Ishikawa (cell line): ENCODE results near the gene PTH2.

Source experiments
- CEBPB ChIP-seq: IDR thresholded peaks from 2 replicates; pipeline ENCODE4 v1.6.1; 2012
- EP300 ChIP-seq: IDR thresholded peaks from 2 replicates; pipeline ENCODE4 v1.6.1; 2012; ENCODE audit warnings: borderline replicate concordance
- FOXM1 ChIP-seq: IDR thresholded peaks from 2 replicates; pipeline ENCODE4 v1.6.1; 2012; ENCODE audit warnings: low read depth, borderline replicate concordance
- RAD21 ChIP-seq: IDR thresholded peaks from 2 replicates; pipeline ENCODE4 v1.6.1; 2012; ENCODE audit warnings: low read depth
- TAF1 ChIP-seq: IDR thresholded peaks from 2 replicates; pipeline ENCODE4 v1.6.1; 2012; ENCODE audit warnings: low read depth, mild to moderate bottlenecking
- TEAD4 ChIP-seq: IDR thresholded peaks from 2 replicates; pipeline ENCODE4 v1.6.1; 2012
- USF1 ChIP-seq: IDR thresholded peaks from 2 replicates; pipeline ENCODE4 v1.6.1; 2012
- YY1 ChIP-seq: IDR thresholded peaks from 2 replicates; pipeline ENCODE4 v1.6.1; 2012; ENCODE audit warnings: low read depth
- ZBTB7A ChIP-seq: IDR thresholded peaks from 2 replicates; pipeline ENCODE4 v1.6.1; 2012; ENCODE audit warnings: low read depth
- TF ChIP-seq, protein P1 (sequence below): IDR thresholded peaks from 2 replicates; pipeline ENCODE4 v1.6.1; 2012; ENCODE audit warnings: low read depth, mild to moderate bottlenecking
- TF ChIP-seq, protein P2 (sequence below): IDR thresholded peaks from 2 replicates; pipeline ENCODE4 v1.6.1; 2012

- TF ChIP-seq, protein P1, sequence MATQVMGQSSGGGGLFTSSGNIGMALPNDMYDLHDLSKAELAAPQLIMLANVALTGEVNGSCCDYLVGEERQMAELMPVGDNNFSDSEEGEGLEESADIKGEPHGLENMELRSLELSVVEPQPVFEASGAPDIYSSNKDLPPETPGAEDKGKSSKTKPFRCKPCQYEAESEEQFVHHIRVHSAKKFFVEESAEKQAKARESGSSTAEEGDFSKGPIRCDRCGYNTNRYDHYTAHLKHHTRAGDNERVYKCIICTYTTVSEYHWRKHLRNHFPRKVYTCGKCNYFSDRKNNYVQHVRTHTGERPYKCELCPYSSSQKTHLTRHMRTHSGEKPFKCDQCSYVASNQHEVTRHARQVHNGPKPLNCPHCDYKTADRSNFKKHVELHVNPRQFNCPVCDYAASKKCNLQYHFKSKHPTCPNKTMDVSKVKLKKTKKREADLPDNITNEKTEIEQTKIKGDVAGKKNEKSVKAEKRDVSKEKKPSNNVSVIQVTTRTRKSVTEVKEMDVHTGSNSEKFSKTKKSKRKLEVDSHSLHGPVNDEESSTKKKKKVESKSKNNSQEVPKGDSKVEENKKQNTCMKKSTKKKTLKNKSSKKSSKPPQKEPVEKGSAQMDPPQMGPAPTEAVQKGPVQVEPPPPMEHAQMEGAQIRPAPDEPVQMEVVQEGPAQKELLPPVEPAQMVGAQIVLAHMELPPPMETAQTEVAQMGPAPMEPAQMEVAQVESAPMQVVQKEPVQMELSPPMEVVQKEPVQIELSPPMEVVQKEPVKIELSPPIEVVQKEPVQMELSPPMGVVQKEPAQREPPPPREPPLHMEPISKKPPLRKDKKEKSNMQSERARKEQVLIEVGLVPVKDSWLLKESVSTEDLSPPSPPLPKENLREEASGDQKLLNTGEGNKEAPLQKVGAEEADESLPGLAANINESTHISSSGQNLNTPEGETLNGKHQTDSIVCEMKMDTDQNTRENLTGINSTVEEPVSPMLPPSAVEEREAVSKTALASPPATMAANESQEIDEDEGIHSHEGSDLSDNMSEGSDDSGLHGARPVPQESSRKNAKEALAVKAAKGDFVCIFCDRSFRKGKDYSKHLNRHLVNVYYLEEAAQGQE: no peak
- no peak for TF ChIP-seq ZBTB7A
- TF ChIP-seq YY1: no peak
- TF ChIP-seq CEBPB: no peak
- TF ChIP-seq RAD21: no peak
- TF ChIP-seq TAF1: no peak
- TF ChIP-seq FOXM1: no peak
- TF ChIP-seq USF1: no peak
- no peak for TF ChIP-seq EP300
- TF ChIP-seq, protein P2, sequence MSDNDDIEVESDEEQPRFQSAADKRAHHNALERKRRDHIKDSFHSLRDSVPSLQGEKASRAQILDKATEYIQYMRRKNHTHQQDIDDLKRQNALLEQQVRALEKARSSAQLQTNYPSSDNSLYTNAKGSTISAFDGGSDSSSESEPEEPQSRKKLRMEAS: no peak
- no peak for TF ChIP-seq TEAD4
Measured at GRCh38 chr19:49433240-49433901, 10.1 kb upstream of the PTH2 start.
